Measurements from ENCODE around the gene KEL.
A peak's percentile ranks its signal among the peaks of the same experiment; 100 is the strongest.
"Not testable (repeated sequence)": the region's sequence is repeated elsewhere in the genome, so short reads cannot be mapped to it uniquely, and the experiment has no call there.

The KEL gene

GRCh38 chr7:142961973-142962926 lies at the start of gene KEL:
Gene KEL (minus strand): TSS chr7:142962363. CDS start chr7:142962206, 157 bp downstream.
- DNase-seq (ENCODE audit: low spot score), result no peak

GRCh38 chr7:143008007-143008901 lies 46.1 kb upstream of the KEL start:
- DNase-seq (ENCODE audit: low spot score), result peak; percentile 74

GRCh38 chr7:143005632-143006260 lies 43.6 kb upstream of the KEL start:
- DNase-seq (ENCODE audit: low spot score), result no peak

GRCh38 chr7:143003393-143004051 lies 41.4 kb upstream of the KEL start:
- DNase-seq (ENCODE audit: low spot score), result peak; percentile 65

GRCh38 chr7:143002898-143003297 lies 40.7 kb upstream of the KEL start:
- DNase-seq (ENCODE audit: low spot score), result no peak

GRCh38 chr7:143002106-143002505 lies 39.9 kb upstream of the KEL start:
- DNase-seq (ENCODE audit: low spot score), result no peak

GRCh38 chr7:143000648-143001047 lies 38.5 kb upstream of the KEL start:
- no peak for DNase-seq (ENCODE audit: low spot score)

- DNase-seq (ENCODE audit: low spot score), result no peak
Observed at GRCh38 chr7:142999793-143000192, 37.6 kb upstream of the KEL start.

GRCh38 chr7:142998966-142999365 lies 36.8 kb upstream of the KEL start:
- no peak for DNase-seq (ENCODE audit: low spot score)

- DNase-seq (ENCODE audit: low spot score), result no peak
Observed at GRCh38 chr7:142997456-142997989, 35.4 kb upstream of the KEL start.

- DNase-seq (ENCODE audit: low spot score), result no peak
Observed at GRCh38 chr7:142992427-142992826, 30.3 kb upstream of the KEL start.

- no peak for DNase-seq (ENCODE audit: low spot score)
Observed at GRCh38 chr7:142984297-142984696, 22.1 kb upstream of the KEL start.

GRCh38 chr7:142983825-142984224 lies 21.7 kb upstream of the KEL start:
- no peak for DNase-seq (ENCODE audit: low spot score)

- not testable (repeated sequence) for DNase-seq (ENCODE audit: low spot score)
Observed at GRCh38 chr7:142978402-142978801, 16.2 kb upstream of the KEL start.

GRCh38 chr7:142974626-142975025 lies 12.5 kb upstream of the KEL start:
- DNase-seq (ENCODE audit: low spot score), result no peak

- no peak for DNase-seq (ENCODE audit: low spot score)
Observed at GRCh38 chr7:142969183-142969582, 7.0 kb upstream of the KEL start.

- no peak for DNase-seq (ENCODE audit: low spot score)
Observed at GRCh38 chr7:142968229-142968628, 6.1 kb upstream of the KEL start.

- no peak for DNase-seq (ENCODE audit: low spot score)
Observed at GRCh38 chr7:142964502-142965246, 2.5 kb upstream of the KEL start.

GRCh38 chr7:142963993-142964392 lies 1.8 kb upstream of the KEL start:
- no peak for DNase-seq (ENCODE audit: low spot score)

- DNase-seq (ENCODE audit: low spot score), result no peak
Observed at GRCh38 chr7:142962991-142963390, 828 bp upstream of the KEL start.

- DNase-seq (ENCODE audit: low spot score), result no peak
Observed at GRCh38 chr7:142961595-142961972, 579 bp downstream of the KEL start.

All from germinal center (tissue), 1 donor.